AG10803 (cell line): Measurements from ENCODE around the gene MINDY2.
A peak's percentile ranks its signal among the peaks of the same experiment; 100 is the strongest.
"Not testable (repeated sequence)": the region's sequence is repeated elsewhere in the genome, so short reads cannot be mapped to it uniquely, and the experiment has no call there.

Experiments
- DNase-seq: peaks from one replicate; pipeline ENCODE4 v3.0.0; 2010; ENCODE audit warnings: low read depth
- H3K4me3 ChIP-seq: 2 replicates; pipeline ENCODE4 v1.5.1; 2011; ENCODE audit warnings: mild to moderate bottlenecking, low read length, control low read depth
- TF ChIP-seq, protein P1 (sequence below): conservative IDR thresholded peaks from 2 replicates; pipeline ENCODE4 v1.5.1; 2011; ENCODE audit warnings: mild to moderate bottlenecking, low read length, control low read depth, inconsistent platforms

Gene MINDY2

DNA sequence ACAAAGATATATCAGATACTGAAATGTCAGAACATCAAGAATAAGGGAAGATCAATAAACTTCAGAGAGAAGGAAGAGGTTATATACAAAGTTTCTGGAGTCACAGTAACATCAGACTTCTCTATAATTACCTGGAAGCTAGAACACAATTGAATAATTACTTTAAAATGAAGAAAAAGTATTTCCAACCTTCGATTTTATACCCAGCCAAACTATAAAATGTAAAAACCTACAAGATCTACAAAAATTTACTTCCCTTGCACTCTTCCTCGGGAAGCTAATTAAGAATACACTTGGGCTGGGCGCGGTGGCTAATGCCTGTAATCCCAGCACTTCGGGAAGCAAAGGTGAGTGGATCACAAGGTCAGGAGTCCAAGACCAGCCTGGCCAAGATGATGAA lies 6.6 kb upstream of the MINDY2 start:
- no peak overlapping the region for H3K4me3 ChIP-seq
- TF ChIP-seq, protein P1, sequence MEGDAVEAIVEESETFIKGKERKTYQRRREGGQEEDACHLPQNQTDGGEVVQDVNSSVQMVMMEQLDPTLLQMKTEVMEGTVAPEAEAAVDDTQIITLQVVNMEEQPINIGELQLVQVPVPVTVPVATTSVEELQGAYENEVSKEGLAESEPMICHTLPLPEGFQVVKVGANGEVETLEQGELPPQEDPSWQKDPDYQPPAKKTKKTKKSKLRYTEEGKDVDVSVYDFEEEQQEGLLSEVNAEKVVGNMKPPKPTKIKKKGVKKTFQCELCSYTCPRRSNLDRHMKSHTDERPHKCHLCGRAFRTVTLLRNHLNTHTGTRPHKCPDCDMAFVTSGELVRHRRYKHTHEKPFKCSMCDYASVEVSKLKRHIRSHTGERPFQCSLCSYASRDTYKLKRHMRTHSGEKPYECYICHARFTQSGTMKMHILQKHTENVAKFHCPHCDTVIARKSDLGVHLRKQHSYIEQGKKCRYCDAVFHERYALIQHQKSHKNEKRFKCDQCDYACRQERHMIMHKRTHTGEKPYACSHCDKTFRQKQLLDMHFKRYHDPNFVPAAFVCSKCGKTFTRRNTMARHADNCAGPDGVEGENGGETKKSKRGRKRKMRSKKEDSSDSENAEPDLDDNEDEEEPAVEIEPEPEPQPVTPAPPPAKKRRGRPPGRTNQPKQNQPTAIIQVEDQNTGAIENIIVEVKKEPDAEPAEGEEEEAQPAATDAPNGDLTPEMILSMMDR: no peak
- no peak for DNase-seq

DNA sequence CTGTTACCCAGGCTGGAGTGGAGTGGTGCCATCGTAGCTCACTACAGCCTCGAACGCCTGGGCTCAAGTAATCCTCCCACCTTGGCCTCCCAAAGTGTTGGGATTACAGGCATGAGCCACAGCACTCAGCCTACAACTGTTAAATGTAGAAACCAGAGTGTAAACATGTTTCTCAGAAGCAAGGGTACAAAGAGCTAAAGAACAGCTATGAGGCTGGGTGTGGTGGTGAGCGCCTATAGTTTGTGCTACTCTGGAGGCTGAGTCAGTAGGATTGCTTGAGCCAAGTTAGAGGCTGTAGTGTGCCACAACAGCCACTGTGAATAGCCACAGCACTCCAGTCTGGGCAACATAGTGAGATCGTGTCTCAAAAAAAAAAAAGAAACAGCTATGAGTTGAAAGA lies 4.8 kb upstream of the MINDY2 start:
- no peak for DNase-seq
- TF ChIP-seq, protein P1: no peak
- no peak overlapping the region for H3K4me3 ChIP-seq

DNA sequence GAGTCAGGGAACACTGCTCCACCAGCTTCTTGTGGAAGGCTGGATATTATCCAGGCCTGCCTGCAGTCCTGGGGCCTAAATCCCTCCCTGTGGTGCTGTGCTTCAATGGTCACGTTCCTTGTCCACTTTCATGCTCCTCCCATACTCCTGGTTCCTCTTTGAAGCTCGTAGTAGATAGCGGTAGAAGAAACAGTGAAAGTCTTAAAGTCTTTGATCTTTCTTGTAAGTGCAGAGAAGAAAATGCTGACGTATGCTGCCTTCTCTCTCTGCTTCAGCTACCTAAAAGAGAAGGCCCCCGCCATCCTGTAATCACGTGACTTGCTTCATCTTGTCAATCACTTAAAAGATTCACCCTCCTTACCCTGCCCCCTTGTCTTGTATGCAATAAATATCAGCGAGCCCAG lies 2.5 kb upstream of the MINDY2 start:
- DNase-seq, H3K4me3 ChIP-seq: not testable (repeated sequence)

DNA sequence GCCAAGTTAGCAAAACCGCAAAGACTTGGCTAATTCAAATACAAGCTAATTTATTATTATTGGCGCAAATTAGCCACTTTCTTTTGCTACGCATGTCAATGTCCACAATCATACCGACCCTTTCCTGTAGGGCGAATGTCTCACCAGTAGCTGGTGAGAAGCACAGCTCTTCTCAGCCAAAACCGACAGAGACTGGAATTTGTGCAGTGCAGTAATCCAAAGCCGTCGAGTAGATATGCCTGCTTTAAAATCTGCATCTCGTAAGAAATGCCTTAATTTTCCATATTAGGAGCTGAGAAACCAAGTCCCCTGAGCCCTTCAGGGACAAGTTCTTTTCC lies 614 bp upstream of the MINDY2 start:
- TF ChIP-seq, protein P1: peak; percentile 43
- peak overlapping the region; percentile 73 for H3K4me3 ChIP-seq
- DNase-seq: peak; percentile 89

DNA sequence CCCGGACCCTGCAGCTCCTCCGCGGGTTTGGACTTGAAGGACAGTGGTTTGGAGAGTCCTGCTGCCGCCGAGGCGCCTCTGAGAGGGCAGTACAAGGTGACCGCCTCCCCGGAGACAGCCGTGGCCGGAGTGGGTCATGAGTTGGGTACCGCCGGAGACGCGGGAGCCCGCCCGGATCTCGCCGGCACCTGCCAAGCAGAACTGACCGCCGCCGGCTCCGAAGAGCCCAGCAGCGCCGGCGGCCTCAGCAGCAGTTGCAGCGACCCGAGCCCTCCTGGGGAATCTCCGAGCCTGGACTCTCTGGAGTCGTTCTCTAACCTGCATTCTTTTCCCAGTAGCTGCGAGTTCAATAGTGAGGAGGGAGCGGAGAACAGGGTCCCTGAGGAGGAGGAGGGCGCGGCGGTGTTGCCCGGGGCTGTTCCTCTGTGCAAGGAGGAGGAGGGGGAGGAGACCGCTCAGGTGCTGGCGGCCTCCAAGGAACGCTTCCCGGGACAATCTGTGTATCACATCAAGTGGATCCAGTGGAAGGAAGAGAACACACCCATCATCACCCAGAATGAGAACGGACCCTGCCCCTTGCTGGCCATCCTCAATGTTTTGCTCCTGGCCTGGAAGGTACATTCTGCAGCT lies 634 bp downstream of the MINDY2 start:
- no peak for DNase-seq
- TF ChIP-seq, protein P1: peak; percentile 4; the same call in 1 of the 2 replicates
- peak overlapping the region; percentile 96 for H3K4me3 ChIP-seq

DNA sequence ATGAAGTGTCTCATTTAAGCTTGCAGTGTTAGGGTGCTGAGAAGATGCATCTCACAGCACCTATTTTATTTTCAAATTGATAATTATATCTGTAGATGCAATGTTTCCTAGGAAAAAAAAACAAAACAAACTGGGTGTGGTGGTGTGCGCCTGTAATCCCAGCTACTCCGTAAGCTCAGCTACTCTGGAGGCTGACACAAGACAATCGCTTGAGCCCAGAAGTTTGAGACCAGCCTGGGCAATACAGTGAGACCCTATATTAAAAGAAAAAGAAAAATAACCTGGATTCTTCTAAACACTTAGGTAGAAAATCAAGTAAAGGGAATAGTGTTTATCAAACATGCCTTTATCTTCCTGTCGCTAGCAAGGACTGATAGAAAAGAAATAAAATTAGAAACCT lies 1.9 kb downstream of the MINDY2 start:
- no peak for DNase-seq
- TF ChIP-seq, protein P1: no peak
- H3K4me3 ChIP-seq: peak overlapping the region; percentile 96

DNA sequence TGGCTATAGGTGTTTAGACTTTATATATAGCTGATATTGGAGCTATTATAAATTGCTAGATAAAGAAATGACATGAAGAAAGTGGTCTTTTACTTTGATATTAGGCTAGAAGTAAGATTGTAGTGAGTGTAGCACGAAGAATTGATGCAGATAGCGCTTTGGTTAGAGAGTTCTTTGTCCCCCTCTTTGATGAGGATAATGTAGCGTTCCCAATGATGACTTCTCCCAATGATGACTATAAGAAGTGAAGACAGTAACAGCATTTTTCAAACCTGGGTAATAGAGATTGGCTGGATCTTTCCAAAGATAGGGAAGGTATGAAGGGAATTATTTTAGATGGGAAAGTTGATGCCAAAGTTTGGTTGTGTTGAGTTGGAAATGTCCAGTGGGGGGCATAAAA lies 4.3 kb downstream of the MINDY2 start:
- no peak overlapping the region for H3K4me3 ChIP-seq
- no peak for DNase-seq
- TF ChIP-seq, protein P1: no peak

DNA sequence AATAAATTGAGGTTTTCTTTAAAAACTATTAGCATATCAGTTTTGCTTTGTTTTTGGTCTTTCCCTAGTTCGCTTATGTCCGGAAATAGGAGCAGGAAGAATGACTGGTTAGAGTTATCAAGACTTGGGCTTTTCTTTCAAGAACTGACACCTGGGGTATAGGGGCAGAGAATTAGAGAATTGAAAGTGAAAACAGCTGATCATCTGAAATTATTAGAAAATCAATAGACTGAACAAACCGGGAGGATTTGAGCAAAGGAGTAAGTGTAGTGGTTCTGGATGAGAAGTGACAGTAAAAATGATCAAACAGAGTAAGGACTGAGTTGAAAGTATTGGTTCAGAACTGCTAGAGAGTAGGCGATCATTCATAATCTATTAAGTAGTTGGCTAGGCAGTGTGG lies 6.0 kb downstream of the MINDY2 start:
- DNase-seq: no peak
- no peak overlapping the region for H3K4me3 ChIP-seq
- TF ChIP-seq, protein P1: no peak
